HEK293T (cell line): ENCODE measurements around the gene NR5A1.

Experiments used
- ARNT ChIP-seq: fragments of 450-650 bp; IDR thresholded peaks from 2 replicates; pipeline ENCODE4 v1.6.1; 2017; ENCODE audit warnings: mild to moderate bottlenecking
- BHLHE40 ChIP-seq: fragments of 450-650 bp; IDR thresholded peaks from 2 replicates; pipeline ENCODE4 v1.6.1; 2016; ENCODE audit warnings: mild to moderate bottlenecking, moderate library complexity, borderline replicate concordance
- CTBP1 ChIP-seq: fragments of 450-650 bp; IDR thresholded peaks from 2 replicates; pipeline ENCODE4 v1.6.1; 2016; ENCODE audit warnings: borderline replicate concordance
- ELF4 ChIP-seq: fragments of 450-650 bp; IDR thresholded peaks from 2 replicates; pipeline ENCODE4 v1.6.1; 2017; ENCODE audit warnings: antibody characterized with exemption
- FOXA1 ChIP-seq: fragments of 450-650 bp; IDR thresholded peaks from 2 replicates; pipeline ENCODE4 v1.6.1; 2016; ENCODE audit warnings: mild to moderate bottlenecking
- FOXK2 ChIP-seq: fragments of 450-650 bp; IDR thresholded peaks from 2 replicates; pipeline ENCODE4 v1.6.1; 2016; ENCODE audit warnings: mild to moderate bottlenecking
- HDGF ChIP-seq: fragments of 450-650 bp; IDR thresholded peaks from 2 replicates; pipeline ENCODE4 v1.6.1; 2017; ENCODE audit warnings: antibody characterized with exemption, borderline replicate concordance
- SP1 ChIP-seq: fragments of 450-650 bp; IDR thresholded peaks from 2 replicates; pipeline ENCODE4 v1.6.1; 2017
- ZNF384 ChIP-seq: fragments of 450-650 bp; IDR thresholded peaks from 2 replicates; pipeline ENCODE4 v1.6.1; 2016
- TF ChIP-seq, protein P1 (sequence below): fragments of 450-650 bp; IDR thresholded peaks from 2 replicates; pipeline ENCODE4 v1.6.1; 2016

DNA sequence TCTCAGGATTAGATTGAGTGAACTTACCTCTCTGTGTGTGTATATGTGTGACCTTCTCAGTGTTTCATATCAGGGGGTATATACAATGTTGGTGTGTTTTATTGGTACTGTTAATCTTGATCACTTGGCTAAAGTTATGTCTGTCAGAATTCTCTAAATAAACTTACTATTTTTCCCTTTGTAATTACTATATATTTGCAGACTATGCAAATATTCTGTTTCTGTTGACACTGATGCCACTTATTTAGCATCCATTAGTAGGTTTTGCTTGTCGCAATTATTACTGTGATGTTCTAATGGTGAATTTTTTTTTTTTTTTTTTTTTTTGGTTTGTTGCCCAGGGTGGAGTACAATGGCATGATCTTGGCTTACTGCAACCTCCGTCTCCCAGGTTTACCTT lies 42.9 kb upstream of the NR5A1 start:
- TF ChIP-seq BHLHE40 (no peak), FOXK2 (no peak), SP1 (no peak), ZNF384 (no peak), ELF4 (no peak), CTBP1 (no peak), HDGF (no peak), ARNT (no peak), FOXA1 (no peak)
- TF ChIP-seq, protein P1, sequence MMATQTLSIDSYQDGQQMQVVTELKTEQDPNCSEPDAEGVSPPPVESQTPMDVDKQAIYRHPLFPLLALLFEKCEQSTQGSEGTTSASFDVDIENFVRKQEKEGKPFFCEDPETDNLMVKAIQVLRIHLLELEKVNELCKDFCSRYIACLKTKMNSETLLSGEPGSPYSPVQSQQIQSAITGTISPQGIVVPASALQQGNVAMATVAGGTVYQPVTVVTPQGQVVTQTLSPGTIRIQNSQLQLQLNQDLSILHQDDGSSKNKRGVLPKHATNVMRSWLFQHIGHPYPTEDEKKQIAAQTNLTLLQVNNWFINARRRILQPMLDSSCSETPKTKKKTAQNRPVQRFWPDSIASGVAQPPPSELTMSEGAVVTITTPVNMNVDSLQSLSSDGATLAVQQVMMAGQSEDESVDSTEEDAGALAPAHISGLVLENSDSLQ = no peak
